DOHH2 (cell line): Measurements from ENCODE around the gene PMIS2.
"Not testable (repeated sequence)": the region's sequence is repeated elsewhere in the genome, so short reads cannot be mapped to it uniquely, and the experiment has no call there.

Source experiments
- H3F3A ChIP-seq: fragments of 200-600 bp; sonication (generic), shearing (Covaris generic); 2 replicates; pipeline ENCODE4 v1.6.0; 2016; ENCODE audit warnings: antibody characterized with exemption, mild to moderate bottlenecking; ENCODE audit not compliant: control insufficient read depth, insufficient read depth
- H3K27ac ChIP-seq: fragments of 200-600 bp; sonication (generic); 2 replicates; pipeline ENCODE4 v1.5.1; 2014; ENCODE audit warnings: low read depth, mild to moderate bottlenecking, low read length, moderate library complexity
- H3K27me3 ChIP-seq: fragments of 200-600 bp; sonication (generic); 2 replicates; pipeline ENCODE4 v1.6.1; 2014; ENCODE audit warnings: mild to moderate bottlenecking, low read length, mixed read lengths; ENCODE audit not compliant: control insufficient read depth
- H3K36me3 ChIP-seq: fragments of 200-600 bp; sonication (generic); 2 replicates; pipeline ENCODE4 v1.6.1; 2014; ENCODE audit warnings: mild to moderate bottlenecking, low read length, moderate library complexity, mixed read lengths; ENCODE audit not compliant: control insufficient read depth
- H3K4me1 ChIP-seq: fragments of 200-600 bp; sonication (generic); 2 replicates; pipeline ENCODE4 v1.6.1; 2014; ENCODE audit warnings: mild to moderate bottlenecking, low read length, mixed read lengths; ENCODE audit not compliant: control insufficient read depth
- H3K4me2 ChIP-seq: fragments of 200-600 bp; sonication (generic); 2 replicates; pipeline ENCODE4 v1.6.0; 2014; ENCODE audit warnings: mild to moderate bottlenecking, low read length, moderate library complexity
- H3K4me3 ChIP-seq: fragments of 200-600 bp; sonication (generic); 2 replicates; pipeline ENCODE4 v1.5.1; 2014; ENCODE audit warnings: mild to moderate bottlenecking, low read length, mixed read lengths
- H3K79me2 ChIP-seq: fragments of 200-600 bp; sonication (generic); 2 replicates; pipeline ENCODE4 v1.6.1; 2014; ENCODE audit warnings: mild to moderate bottlenecking, low read length, mixed read lengths; ENCODE audit not compliant: control insufficient read depth
- H3K9me2 ChIP-seq: fragments of 200-600 bp; sonication (generic); replicated peaks from 2 replicates; pipeline ENCODE4 v1.6.1; 2014; ENCODE audit warnings: mild to moderate bottlenecking, low read length, mixed read lengths; ENCODE audit not compliant: control insufficient read depth
- H3K9me3 ChIP-seq: fragments of 200-600 bp; sonication (generic); 2 replicates; pipeline ENCODE4 v1.6.1; 2014; ENCODE audit warnings: antibody characterized with exemption, low read length, mixed read lengths; ENCODE audit not compliant: control insufficient read depth, insufficient read depth
- H4K20me1 ChIP-seq: fragments of 200-600 bp; sonication (generic); 2 replicates; pipeline ENCODE4 v1.6.0; 2014; ENCODE audit warnings: low read depth, mild to moderate bottlenecking, antibody characterized with exemption, low read length, moderate library complexity; ENCODE audit not compliant: control insufficient read depth, insufficient read depth
- EZH2phosphoT487 ChIP-seq: fragments of 200-600 bp; sonication (generic); IDR thresholded peaks from 2 replicates; pipeline ENCODE4 v1.6.1; 2017; ENCODE audit warnings: borderline replicate concordance, mild to moderate bottlenecking, antibody characterized with exemption, low read length, moderate library complexity, mixed read lengths
- TF ChIP-seq, protein P1 (sequence below): fragments of 200-600 bp; sonication (generic); IDR thresholded peaks from one replicate; pipeline ENCODE4 v1.5.1; 2014; ENCODE audit warnings: antibody characterized with exemption, mild to moderate bottlenecking, low read depth, low read length; ENCODE audit not compliant: poor library complexity, severe bottlenecking

The PMIS2 gene

DNA sequence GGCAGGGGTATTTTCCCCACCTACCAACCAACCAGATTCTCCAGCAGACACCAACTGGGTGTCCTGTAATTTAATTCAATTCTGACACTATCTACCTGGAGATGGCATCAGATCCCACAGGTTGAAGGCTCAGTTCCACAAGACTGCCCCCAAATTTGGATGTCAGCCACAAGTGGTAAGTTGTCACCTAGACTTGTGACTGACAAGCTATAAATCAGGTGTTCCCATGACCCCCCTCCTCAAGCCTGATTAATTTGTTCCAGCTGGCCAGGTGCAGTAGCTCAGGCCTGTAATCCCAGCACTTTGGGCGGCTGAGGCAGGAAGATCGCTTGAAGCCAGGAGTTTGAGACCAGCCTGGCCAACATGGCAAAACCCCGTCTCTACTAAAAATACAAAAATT, 16.0 kb downstream of the PMIS2 start:
- H3K4me1 ChIP-seq: no peaks in the 10 kb centered on the region
- peaks cover 5% of the 10 kb centered on the region for H3K27me3 ChIP-seq
- H3K9me2 ChIP-seq: no peaks in the 10 kb centered on the region
- no peaks in the 10 kb centered on the region for H4K20me1 ChIP-seq
- no peaks in the 10 kb centered on the region for H3K79me2 ChIP-seq
- no peaks in the 10 kb centered on the region for H3F3A ChIP-seq
- H3K36me3 ChIP-seq: no peaks in the 10 kb centered on the region
- H3K4me3 ChIP-seq: no peak overlapping the region
- no peaks in the 10 kb centered on the region for H3K9me3 ChIP-seq
- no peak overlapping the region for H3K4me2 ChIP-seq
- TF ChIP-seq, protein P1, sequence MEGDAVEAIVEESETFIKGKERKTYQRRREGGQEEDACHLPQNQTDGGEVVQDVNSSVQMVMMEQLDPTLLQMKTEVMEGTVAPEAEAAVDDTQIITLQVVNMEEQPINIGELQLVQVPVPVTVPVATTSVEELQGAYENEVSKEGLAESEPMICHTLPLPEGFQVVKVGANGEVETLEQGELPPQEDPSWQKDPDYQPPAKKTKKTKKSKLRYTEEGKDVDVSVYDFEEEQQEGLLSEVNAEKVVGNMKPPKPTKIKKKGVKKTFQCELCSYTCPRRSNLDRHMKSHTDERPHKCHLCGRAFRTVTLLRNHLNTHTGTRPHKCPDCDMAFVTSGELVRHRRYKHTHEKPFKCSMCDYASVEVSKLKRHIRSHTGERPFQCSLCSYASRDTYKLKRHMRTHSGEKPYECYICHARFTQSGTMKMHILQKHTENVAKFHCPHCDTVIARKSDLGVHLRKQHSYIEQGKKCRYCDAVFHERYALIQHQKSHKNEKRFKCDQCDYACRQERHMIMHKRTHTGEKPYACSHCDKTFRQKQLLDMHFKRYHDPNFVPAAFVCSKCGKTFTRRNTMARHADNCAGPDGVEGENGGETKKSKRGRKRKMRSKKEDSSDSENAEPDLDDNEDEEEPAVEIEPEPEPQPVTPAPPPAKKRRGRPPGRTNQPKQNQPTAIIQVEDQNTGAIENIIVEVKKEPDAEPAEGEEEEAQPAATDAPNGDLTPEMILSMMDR: no peak
- no peak for TF ChIP-seq EZH2phosphoT487
- no peak overlapping the region for H3K27ac ChIP-seq

DNA sequence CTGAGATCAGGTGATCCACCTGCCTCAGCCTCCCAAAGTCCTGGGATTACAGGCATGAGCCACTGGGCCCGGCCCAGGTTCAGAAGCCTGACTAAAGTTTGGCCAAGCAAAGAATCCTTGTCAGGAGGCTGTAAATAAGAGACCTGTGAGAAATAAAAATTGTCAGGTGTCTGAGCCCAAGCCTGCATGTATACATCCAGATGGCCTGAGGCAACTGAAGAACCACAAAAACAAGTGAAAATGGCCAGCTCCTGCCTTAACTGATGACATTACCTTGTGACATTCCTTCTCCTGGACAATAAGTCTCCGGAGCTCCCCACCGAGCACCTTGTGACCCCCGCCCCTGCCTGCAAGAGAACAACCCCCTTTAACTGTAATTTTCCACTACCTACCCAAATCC, 18.5 kb downstream of the PMIS2 start:
- not testable (repeated sequence) for H3K27ac ChIP-seq, H3K79me2 ChIP-seq, H3K4me2 ChIP-seq, H3F3A ChIP-seq, H3K4me1 ChIP-seq, H3K9me2 ChIP-seq, H3K36me3 ChIP-seq, H3K27me3 ChIP-seq, H3K4me3 ChIP-seq, H3K9me3 ChIP-seq, H4K20me1 ChIP-seq

DNA sequence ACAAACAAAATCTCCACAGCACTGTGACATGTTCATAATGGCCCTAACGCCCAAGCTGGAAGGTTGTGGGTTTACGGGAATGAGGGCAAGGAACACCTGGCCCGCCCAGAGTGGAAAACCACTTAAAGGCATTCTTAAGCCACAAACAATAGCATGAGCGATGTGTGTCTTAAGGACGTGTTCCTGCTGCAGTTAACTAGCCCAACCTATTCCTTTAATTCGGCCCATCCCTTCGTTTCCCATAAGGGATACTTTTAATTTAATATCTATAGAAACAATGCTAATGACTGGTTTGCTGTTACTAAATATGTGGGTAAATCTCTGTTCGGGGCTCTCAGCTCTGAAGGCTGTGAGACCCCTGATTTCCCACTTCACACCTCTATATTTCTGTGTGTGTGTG, 21.2 kb downstream of the PMIS2 start:
- not testable (repeated sequence) for H3K9me2 ChIP-seq, H3K27me3 ChIP-seq, H3F3A ChIP-seq, H3K27ac ChIP-seq, H4K20me1 ChIP-seq, H3K79me2 ChIP-seq, H3K9me3 ChIP-seq, H3K4me2 ChIP-seq, H3K36me3 ChIP-seq, H3K4me3 ChIP-seq
- peaks cover 19% of the 10 kb centered on the region for H3K4me1 ChIP-seq

DNA sequence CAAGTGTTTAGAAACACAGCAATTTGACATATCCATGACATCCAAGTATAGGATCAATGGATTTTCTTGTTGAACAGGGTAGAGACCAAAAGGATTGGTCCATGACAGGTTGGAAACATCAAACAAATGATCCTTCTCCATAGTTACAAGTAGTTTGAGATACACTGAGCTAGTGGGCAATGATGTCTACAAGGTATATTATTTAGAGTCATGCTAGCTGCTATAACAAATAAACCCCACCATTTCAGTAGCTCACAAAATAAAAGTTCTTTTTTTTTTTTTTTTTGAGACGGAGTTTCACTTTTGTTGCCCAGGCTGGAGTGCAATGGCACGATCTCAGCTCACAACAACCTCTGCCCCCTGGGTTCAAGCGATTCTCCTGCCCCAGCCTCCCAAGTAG, 21.7 kb downstream of the PMIS2 start:
- no peak overlapping the region for H3K4me3 ChIP-seq
- no peaks in the 10 kb centered on the region for H3K9me2 ChIP-seq
- H3K4me1 ChIP-seq: peaks cover 22% of the 10 kb centered on the region
- H3K36me3 ChIP-seq: no peaks in the 10 kb centered on the region
- no peak overlapping the region for H3K27ac ChIP-seq
- H3K9me3 ChIP-seq: peaks cover 4% of the 10 kb centered on the region; the same call in 1 of the 2 replicates
- TF ChIP-seq EZH2phosphoT487: no peak
- TF ChIP-seq, protein P1: no peak
- H4K20me1 ChIP-seq: no peaks in the 10 kb centered on the region
- H3K27me3 ChIP-seq: no peaks in the 10 kb centered on the region
- H3F3A ChIP-seq: no peaks in the 10 kb centered on the region
- H3K79me2 ChIP-seq: peaks cover under 1% of the 10 kb centered on the region
- H3K4me2 ChIP-seq: no peak overlapping the region
